CD14-positive monocyte (primary cell): ENCODE data around the gene SCAMP3. TPM values are rescaled to one million over a fixed set of nuclear protein-coding genes. Genes with fewer than 3 reads are reported as not detected.
A peak's percentile ranks its signal among the peaks of the same experiment; 100 is the strongest.

Experiments used
- DNase-seq, 3 donors: peaks; one replicate each; pipeline ENCODE4 v3.0.0-alpha.2; 2011 to 2022
- H2AFZ ChIP-seq: 2 replicates; pipeline ENCODE4 v1.6.0; 2012; ENCODE audit warnings: mild to moderate bottlenecking, low read depth, low read length, inconsistent platforms; ENCODE audit not compliant: insufficient read depth, poor library complexity, severe bottlenecking
- H3K27ac ChIP-seq, 2 donors: 1 replicate in 1 of 2; 2 replicates in 1 of 2; pipeline ENCODE4 v1.5.1; 2012 to 2013; ENCODE audit warnings: low read length in 2 of 2, control low read depth in 1 of 2, inconsistent platforms in 1 of 2, low read depth in 1 of 2, mild to moderate bottlenecking in 1 of 2
- H3K27me3 ChIP-seq, 2 donors: one replicate each; pipeline versions ENCODE4 v1.6.0 to v1.6.1; 2011 to 2013; ENCODE audit warnings: low read length in 2 of 2; ENCODE audit not compliant: control insufficient read depth in 2 of 2, insufficient read depth in 2 of 2
- H3K36me3 ChIP-seq, 2 donors: replicated peaks in 1 of 2; 1 replicate in 1 of 2; 2 replicates in 1 of 2; pipeline versions ENCODE4 v1.5.1 to v1.6.1; 2012 to 2013; ENCODE audit warnings: low read length in 2 of 2, control low read depth in 1 of 2, inconsistent platforms in 1 of 2, mild to moderate bottlenecking in 1 of 2; ENCODE audit not compliant: insufficient read depth in 2 of 2, control insufficient read depth in 1 of 2
- H3K4me1 ChIP-seq, 2 donors: 1 replicate in 1 of 2; 2 replicates in 1 of 2; pipeline versions ENCODE4 v1.5.1 to v1.6.1; 2012 to 2013; ENCODE audit warnings: low read length in 2 of 2, control low read depth in 1 of 2, inconsistent platforms in 1 of 2, mild to moderate bottlenecking in 1 of 2, moderate library complexity in 1 of 2; ENCODE audit not compliant: insufficient read depth in 2 of 2, control insufficient read depth in 1 of 2
- H3K4me2 ChIP-seq: replicated peaks from 2 replicates; pipeline ENCODE3; 2012; ENCODE audit warnings: low read length, moderate library complexity, mild to moderate bottlenecking; ENCODE audit not compliant: poor library complexity, severe bottlenecking; ENCODE audit errors: extremely low read depth
- H3K4me3 ChIP-seq, 3 experiments: fragments of 200-600 bp in 1 of 3; sonication (generic) in 1 of 3; replicated peaks in 1 of 3; 1 replicate in 2 of 3; 2 replicates in 1 of 3; pipeline ENCODE4 v1.5.1; 2011 to 2013; ENCODE audit warnings: low read length in 3 of 3, mild to moderate bottlenecking in 3 of 3, control low read depth in 2 of 3, low read depth in 2 of 3, inconsistent platforms in 1 of 3, moderate library complexity in 1 of 3
- H3K79me2 ChIP-seq: 2 replicates; pipeline ENCODE4 v1.6.0; 2012; ENCODE audit warnings: mild to moderate bottlenecking, control low read depth, inconsistent platforms, low read length, moderate library complexity; ENCODE audit not compliant: insufficient read depth
- H3K9ac ChIP-seq: 2 replicates; pipeline ENCODE4 v1.6.0; 2017; ENCODE audit warnings: low read length, mild to moderate bottlenecking; ENCODE audit not compliant: insufficient read depth, poor library complexity, severe bottlenecking
- H3K9me3 ChIP-seq, 2 donors: replicated peaks in 1 of 2; 1 replicate in 1 of 2; 2 replicates in 1 of 2; pipeline versions ENCODE4 v1.5.1 to v1.6.1; 2012 to 2013; ENCODE audit warnings: low read length in 2 of 2, control low read depth in 1 of 2; ENCODE audit not compliant: control insufficient read depth in 1 of 2, insufficient read depth in 1 of 2
- H4K20me1 ChIP-seq: 2 replicates; pipeline ENCODE4 v1.6.0; 2012; ENCODE audit warnings: mild to moderate bottlenecking, low read length, control low read depth, moderate library complexity; ENCODE audit not compliant: insufficient read depth
- H3K27ac Mint-ChIP-seq, 7 donors: one replicate each; pipeline ENCODE4 v1.8.0; 2020; ENCODE audit warnings: mild to moderate bottlenecking in 7 of 7, mixed read lengths in 7 of 7, moderate library complexity in 6 of 7, inconsistent platforms in 2 of 7
- H3K27me3 Mint-ChIP-seq, 3 donors: one replicate each; pipeline ENCODE4 v1.8.0; 2021 to 2022; ENCODE audit warnings: low read depth in 3 of 3, mild to moderate bottlenecking in 3 of 3, mixed read lengths in 3 of 3, moderate library complexity in 3 of 3, inconsistent platforms in 1 of 3
- H3K36me3 Mint-ChIP-seq, 2 donors: one replicate each; pipeline ENCODE4 v1.8.0; 2020; ENCODE audit warnings: mixed read lengths in 2 of 2, inconsistent platforms in 1 of 2, mild to moderate bottlenecking in 1 of 2
- H3K4me1 Mint-ChIP-seq: one replicate; pipeline ENCODE4 v1.8.0; 2020; ENCODE audit warnings: mild to moderate bottlenecking, mixed read lengths
- H3K4me3 Mint-ChIP-seq, 2 donors: one replicate each; pipeline ENCODE4 v1.8.0; 2020; ENCODE audit warnings: mild to moderate bottlenecking in 2 of 2, mixed read lengths in 2 of 2, moderate library complexity in 1 of 2
- H3K9me3 Mint-ChIP-seq, 7 donors: one replicate each; pipeline ENCODE4 v1.8.0; 2020 to 2022; ENCODE audit warnings: mixed read lengths in 7 of 7, mild to moderate bottlenecking in 6 of 7, moderate library complexity in 6 of 7, inconsistent platforms in 2 of 7
- WGBS: methylation state at CpG from one replicate; pipeline ENCODE4 v1.1.5; 2013; ENCODE audit warnings: missing lambda C conversion rate; ENCODE audit not compliant: insufficient coverage; 5-methylcytosine and 5-hydroxymethylcytosine counted together
- intact Hi-C, 2 donors: fragments of 100-400 bp; cut with micrococcal nuclease; formaldehyde crosslinking; loops; one replicate each; pipeline versions ENCODE4 v1.15.0 to v1.15.1; 2023
- polyA plus RNA-seq, 3 donors: library from polyadenylated mRNA; depleted of rRNA in 1 of 3; unstranded in 2 of 3; stranded (reverse) in 1 of 3; fragments of 300-500 nt in 2 of 3; fragments of >200 nt in 1 of 3; fragmentation: Illumina TruSeq in 2 of 3; gene quantifications; 1 replicate in 2 of 3; 2 replicates in 1 of 3; pipeline ENCODE4 v1.2.3, GENCODE V29; 2012 to 2021
- TF ChIP-seq, protein P1 (sequence below): fragments of 200-600 bp; IDR thresholded peaks from one replicate; pipeline ENCODE4 v1.8.0; 2022; ENCODE audit warnings: antibody characterized with exemption, mild to moderate bottlenecking

The SCAMP3 gene
- polyA plus RNA-seq, 3 donors = 54.9 to 69.8 (median 64.9) TPM

DNA sequence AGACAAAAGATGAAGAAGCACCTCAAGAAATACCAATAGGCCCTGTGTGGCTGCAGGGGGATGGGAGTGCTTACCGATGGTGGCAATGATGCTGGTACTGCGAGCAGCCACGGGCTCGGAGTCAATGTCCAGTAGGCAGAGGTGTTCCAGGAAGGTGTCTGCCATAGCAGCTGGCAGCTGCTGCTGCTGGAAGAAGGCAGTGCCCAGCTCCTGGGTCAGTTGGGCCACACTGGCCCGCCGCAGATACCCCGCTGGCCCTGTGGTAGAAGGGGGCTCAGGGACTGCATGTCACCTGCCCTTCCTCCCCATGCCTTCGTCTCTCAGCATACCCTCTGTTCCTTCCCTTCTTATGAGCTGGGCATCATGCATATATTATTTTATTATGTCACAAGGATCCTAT, 37.9 kb upstream of the SCAMP3 start:
- H3K79me2 ChIP-seq = no peaks in the 10 kb centered on the region
- Mint-ChIP-seq H3K4me1 (peaks cover 9% of the 10 kb centered on the region), H3K4me3 (no peak overlapping the region), H3K9me3 (peaks cover 0 to 4% (median 0%) of the 10 kb centered on the region in 7 donors), H3K36me3 (no peaks in the 10 kb centered on the region), H3K27me3 (peaks cover 22 to 34% (median 27%) of the 10 kb centered on the region in 3 donors), H3K27ac (no peak overlapping the region)
- DNase-seq = no peak
- H3K4me1 ChIP-seq = peaks cover 5 to 7% of the 10 kb centered on the region in 2 donors
- WGBS = 96% methylated on average over 4 of the region's 8 CpGs
- no peak overlapping the region for H3K4me3 ChIP-seq
- H3K27ac ChIP-seq = no peak overlapping the region
- H3K4me2 ChIP-seq = no peak overlapping the region
- peaks cover 10 to 19% of the 10 kb centered on the region in 2 donors for H3K27me3 ChIP-seq
- H3K9me3 ChIP-seq = no peaks in the 10 kb centered on the region
- H2AFZ ChIP-seq = no peak overlapping the region
- H3K36me3 ChIP-seq = no peaks in the 10 kb centered on the region
- H4K20me1 ChIP-seq = no peaks in the 10 kb centered on the region
- intact Hi-C loops = no loop called here
- TF ChIP-seq, protein P1, sequence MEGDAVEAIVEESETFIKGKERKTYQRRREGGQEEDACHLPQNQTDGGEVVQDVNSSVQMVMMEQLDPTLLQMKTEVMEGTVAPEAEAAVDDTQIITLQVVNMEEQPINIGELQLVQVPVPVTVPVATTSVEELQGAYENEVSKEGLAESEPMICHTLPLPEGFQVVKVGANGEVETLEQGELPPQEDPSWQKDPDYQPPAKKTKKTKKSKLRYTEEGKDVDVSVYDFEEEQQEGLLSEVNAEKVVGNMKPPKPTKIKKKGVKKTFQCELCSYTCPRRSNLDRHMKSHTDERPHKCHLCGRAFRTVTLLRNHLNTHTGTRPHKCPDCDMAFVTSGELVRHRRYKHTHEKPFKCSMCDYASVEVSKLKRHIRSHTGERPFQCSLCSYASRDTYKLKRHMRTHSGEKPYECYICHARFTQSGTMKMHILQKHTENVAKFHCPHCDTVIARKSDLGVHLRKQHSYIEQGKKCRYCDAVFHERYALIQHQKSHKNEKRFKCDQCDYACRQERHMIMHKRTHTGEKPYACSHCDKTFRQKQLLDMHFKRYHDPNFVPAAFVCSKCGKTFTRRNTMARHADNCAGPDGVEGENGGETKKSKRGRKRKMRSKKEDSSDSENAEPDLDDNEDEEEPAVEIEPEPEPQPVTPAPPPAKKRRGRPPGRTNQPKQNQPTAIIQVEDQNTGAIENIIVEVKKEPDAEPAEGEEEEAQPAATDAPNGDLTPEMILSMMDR = no peak
- no peak overlapping the region for H3K9ac ChIP-seq

DNA sequence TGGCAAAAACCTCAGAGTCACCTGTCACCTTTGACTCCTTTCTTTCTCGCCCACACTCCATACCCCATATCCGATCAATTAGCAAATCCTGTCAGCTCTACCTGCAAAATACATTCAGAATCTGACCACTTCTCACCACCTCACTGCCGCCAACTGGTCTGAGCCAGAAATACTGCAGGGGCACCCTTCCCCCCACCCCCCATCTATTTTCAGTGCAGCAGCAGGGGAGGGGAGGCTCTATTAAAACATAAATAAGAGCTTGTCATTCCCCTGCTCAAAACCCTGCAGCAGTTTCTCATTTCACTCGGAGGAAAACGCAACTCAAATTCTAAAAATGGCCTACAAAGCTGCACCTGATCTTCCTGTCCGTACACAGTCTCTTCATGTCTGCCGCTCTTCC, 35.2 kb upstream of the SCAMP3 start:
- Mint-ChIP-seq H3K27ac (peak overlapping the region in 1 of 7 donors; percentile 34), H3K4me1 (peaks cover 13% of the 10 kb centered on the region), H3K36me3 (peaks cover 0 to 5% of the 10 kb centered on the region in 2 donors), H3K4me3 (no peak overlapping the region), H3K27me3 (peaks cover 39 to 55% (median 45%) of the 10 kb centered on the region in 3 donors), H3K9me3 (peaks cover 0 to 5% (median 3%) of the 10 kb centered on the region in 7 donors)
- peaks cover 6 to 9% of the 10 kb centered on the region in 2 donors for H3K4me1 ChIP-seq
- 78% methylated on average over 6 of the region's 7 CpGs for WGBS
- H3K27ac ChIP-seq = no peak overlapping the region
- H3K9me3 ChIP-seq = no peaks in the 10 kb centered on the region
- TF ChIP-seq, protein P1 = no peak
- H2AFZ ChIP-seq = no peak overlapping the region
- H4K20me1 ChIP-seq = no peaks in the 10 kb centered on the region
- peaks cover 17 to 39% of the 10 kb centered on the region in 2 donors for H3K27me3 ChIP-seq
- DNase-seq = no peak
- H3K9ac ChIP-seq = no peak overlapping the region
- no peak overlapping the region for H3K4me2 ChIP-seq
- intact Hi-C loops = no loop called here
- H3K36me3 ChIP-seq = no peaks in the 10 kb centered on the region
- H3K4me3 ChIP-seq = no peak overlapping the region
- no peaks in the 10 kb centered on the region for H3K79me2 ChIP-seq
